DLD1 (cell line): ENCODE data around the gene DNAAF3.
"Not testable (repeated sequence)": the region's sequence is repeated elsewhere in the genome, so short reads cannot be mapped to it uniquely, and the experiment has no call there.

ENCODE experiments used
- in situ Hi-C: cut with HindIII; loops from 2 replicates; pipeline ENCODE4 v1.10.0; 2017; ENCODE audit warnings: low sequenced_read_pairs

The DNAAF3 gene

GRCh38 chr19:55166530-55167268 is at the start of gene DNAAF3:
DNAAF3 (minus strand) TSS chr19:55166613; CDS start chr19:55166413, 200 bp downstream.
- in situ Hi-C loops: no loop called here

DNA sequence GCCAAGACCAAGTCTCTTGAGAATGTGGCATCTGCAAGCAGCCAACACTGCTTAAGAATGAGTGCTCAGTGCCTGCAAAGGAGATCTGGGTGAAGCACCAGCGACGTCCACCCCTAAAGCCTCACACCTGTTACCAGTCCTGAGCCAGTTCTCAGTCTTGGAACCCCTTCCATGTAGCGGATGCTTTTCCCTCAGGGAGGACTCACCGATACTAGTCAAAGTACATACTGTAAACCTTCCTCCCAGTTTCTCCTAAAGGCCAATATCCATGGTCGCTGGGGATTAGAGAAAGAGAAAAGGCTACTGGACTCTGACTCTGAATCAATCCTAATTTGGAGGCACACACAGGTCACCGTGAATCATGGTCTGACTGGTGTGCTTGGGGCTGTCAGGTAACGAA is 47.1 kb upstream of the DNAAF3 start:
- in situ Hi-C loops: loop anchor here (10.0 kb wide), 1 partner anchor 141 kb away; the partner anchor contains the start of gene COX6B2

- in situ Hi-C loops: loop anchor here (10.0 kb wide), 1 partner anchor 142 kb away; the partner anchor contains the start of gene COX6B2
Measured at GRCh38 chr19:55212447-55212846, 46.0 kb upstream of the DNAAF3 start.

- in situ Hi-C loops: loop anchor here (10.0 kb wide), 1 partner anchor 145 kb away; the partner anchor contains the start of gene COX6B2
Measured at GRCh38 chr19:55209693-55210472, 43.5 kb upstream of the DNAAF3 start.

DNA sequence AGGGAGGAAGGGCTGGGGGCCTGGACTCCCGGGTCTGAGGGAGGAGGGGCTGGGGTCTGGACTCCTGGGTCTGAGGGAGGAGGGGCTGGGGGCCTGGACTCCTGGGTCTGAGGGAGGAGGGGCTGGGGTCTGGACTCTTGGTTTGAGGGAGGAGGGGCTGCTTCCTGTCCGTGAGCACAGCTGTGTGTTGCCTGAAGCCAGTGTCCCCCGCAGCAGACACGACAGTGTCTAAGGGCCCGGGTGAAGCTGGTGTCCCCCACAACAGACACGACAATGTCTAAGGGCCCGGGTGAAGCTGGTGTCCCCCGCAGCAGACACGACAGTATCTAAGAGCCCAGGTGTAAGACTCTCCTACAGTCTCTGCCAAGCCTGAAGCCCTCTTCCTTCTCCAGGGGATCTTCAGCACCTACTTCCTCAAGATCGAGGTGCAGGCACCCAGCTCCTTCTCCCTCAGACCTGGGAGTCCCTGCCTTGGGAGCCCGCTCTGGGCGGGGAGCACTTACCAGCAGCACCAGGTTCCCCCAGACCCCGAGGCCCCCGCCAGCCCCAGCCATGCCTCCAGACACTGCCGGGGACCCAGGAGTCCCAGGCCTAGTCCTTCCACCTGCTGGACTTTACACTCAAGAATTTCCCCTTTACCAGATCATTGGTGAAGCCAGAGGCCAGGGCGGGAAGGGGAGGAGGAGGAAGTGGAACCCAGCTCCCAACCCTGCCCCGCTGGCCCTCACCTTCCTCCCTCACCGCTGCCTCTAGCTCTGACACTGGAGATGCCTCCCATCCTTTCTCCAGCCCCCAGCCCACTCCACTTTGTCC is 42.7 kb upstream of the DNAAF3 start, which contains the start of gene PTPRH:
Gene PTPRH, minus strand, starts transcription at position 622 of the 813 bp plus-strand sequence. Its CDS starts 68 bp downstream, at position 554.
- in situ Hi-C loops: no loop called here

- in situ Hi-C loops: no loop called here
Measured at GRCh38 chr19:55206664-55207500, 40.5 kb upstream of the DNAAF3 start.

DNA sequence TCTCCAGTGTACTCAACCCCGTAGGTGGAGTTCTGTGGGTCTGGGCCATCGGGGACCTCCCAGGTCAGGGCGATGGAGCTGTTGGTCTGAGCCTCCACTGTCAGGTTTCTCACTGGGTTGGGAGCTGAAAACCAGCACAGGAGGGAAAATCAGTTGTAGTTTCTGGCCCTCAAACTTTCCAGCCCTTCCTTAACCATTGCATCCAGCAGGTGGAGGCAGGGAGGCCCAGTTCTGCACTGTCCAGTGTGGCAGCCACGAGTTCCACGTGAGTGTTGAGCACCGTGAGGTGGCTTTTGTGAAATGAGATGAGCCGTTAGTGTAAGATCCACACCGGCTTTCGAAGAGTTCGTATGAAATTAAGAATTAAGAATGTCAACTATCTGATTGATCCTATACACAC is 35.8 kb upstream of the DNAAF3 start:
- in situ Hi-C loops: not testable (repeated sequence)

DNA sequence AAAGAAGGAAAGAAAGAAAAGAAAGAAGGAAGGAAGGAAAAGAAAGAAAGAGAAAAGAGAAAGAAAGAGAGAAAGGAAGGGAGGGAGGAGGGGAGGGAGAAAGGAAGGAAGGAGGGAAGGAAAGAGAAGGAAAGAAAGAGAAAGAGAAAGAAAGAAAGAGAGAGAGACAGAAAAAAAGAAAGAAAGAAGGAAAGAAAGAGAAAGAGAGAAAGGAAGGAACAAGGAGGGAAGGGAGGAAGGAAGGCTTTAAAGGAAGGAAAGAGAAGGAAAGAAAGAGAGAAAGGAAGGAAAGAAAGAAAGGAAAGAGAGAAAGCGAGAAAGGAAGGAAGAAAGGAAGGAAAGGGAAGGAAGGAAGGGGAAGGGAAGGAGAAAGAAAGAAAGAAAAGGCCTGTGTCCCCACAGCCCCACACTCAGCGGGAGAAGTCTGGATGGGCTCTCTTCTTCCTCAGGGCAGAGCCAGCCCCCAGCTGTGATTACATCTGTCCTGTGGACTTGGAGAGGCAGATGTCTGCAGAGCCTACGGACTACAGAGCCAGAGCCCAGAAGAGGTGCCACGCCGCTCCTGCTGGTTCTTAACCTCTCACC is 33.3 kb upstream of the DNAAF3 start:
- in situ Hi-C loops: no loop called here

GRCh38 chr19:55198651-55199050 is 32.2 kb upstream of the DNAAF3 start:
- in situ Hi-C loops: no loop called here

DNA sequence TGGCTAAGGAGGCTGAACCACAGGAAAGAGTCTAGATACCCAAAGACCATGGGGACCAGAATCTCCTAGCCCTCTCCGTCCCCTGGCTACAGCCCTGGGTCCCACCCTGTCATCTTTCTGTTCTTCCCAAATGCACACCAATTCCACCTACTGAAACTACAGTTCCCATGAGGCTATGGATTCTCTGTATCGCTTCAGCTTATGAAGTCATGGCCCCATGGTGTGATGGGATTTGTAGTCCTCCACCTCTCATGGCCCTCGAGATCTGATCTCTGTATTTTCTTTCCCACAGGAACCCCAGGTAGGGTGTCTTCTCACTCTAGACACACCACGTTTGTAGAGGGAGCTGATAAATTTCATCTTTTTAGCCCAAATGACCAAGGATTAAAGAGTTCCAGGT is 31.1 kb upstream of the DNAAF3 start:
- in situ Hi-C loops: no loop called here

GRCh38 chr19:55196803-55197202 is 30.4 kb upstream of the DNAAF3 start:
- in situ Hi-C loops: no loop called here

- in situ Hi-C loops: no loop called here
Measured at GRCh38 chr19:55193481-55193880, 27.1 kb upstream of the DNAAF3 start.

- in situ Hi-C loops: no loop called here
Measured at GRCh38 chr19:55189403-55189835, 23.0 kb upstream of the DNAAF3 start.

DNA sequence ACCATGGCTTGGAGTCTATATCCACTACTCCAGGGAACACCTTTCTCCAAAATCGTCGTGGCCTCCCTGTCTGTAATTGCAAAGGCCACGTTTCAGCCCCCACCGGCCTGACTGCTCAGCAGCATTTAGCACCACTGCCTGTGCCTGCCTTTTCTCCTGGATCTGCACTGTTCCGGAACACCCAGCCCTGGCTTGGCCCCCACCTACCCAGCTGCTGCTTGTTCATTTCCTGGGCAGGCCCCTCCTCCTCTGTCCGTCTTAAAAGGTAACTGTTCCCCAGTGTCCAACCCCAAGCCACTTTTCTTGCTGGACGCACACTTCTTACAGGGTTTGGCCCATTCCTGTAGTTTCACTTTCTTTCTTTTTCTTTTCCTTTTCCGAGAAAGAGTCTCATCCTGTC is 22.2 kb upstream of the DNAAF3 start:
- in situ Hi-C loops: no loop called here

GRCh38 chr19:55186080-55186479 is 19.7 kb upstream of the DNAAF3 start:
- in situ Hi-C loops: no loop called here

GRCh38 chr19:55181740-55182139 is 15.3 kb upstream of the DNAAF3 start:
- in situ Hi-C loops: no loop called here

DNA sequence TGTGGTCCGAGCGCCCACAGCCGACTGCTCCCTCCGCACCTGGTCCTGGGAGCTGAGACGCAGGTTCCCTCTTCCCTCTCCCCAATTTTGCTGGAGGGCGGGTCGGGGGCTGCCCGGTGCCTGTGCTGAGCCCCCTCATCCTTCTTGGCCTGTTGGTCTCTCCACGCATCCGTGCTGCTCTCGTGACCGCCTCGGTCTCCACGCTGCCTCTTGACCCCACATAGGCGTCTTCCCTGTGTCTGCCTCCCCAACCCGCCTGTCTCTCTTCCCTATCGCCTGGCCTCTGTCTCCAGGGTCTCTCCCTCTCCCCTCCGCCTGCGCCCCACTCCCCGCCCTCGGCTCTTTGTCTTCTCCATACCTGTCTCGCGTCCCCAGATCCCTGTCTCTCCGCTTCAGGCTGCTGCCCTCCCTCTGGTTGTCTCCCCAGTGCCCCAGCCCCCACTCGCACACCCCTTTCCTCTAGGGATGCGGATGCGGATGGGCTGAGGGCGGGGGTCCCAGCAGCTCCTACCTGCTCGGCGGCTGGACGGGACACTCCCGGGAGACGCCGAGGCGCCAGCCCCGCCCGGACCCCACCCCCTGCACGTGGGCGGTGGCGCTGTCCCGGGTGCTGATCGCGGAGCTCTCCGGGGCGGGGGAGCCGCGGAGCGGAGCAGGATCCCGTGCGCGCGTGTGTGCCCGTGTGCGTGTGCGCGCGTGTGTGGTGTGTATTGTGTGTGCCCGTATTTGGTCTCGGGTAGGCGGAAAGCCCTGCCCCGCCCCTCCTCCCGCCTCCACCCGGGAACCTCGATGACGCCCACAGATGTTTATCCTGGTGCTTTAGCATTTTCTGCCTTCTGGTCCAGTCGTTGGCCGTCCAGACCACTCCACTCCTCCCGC is 13.4 kb upstream of the DNAAF3 start, which contains the start of gene SYT5:
Gene SYT5, minus strand, starts transcription at position 684 of the 879 bp plus-strand sequence. CDS start 1,248 bp downstream, outside the sequence.
- in situ Hi-C loops: loop anchor here (10.0 kb wide), 2 partner anchors 115 to 445 kb away; partner anchors contain the start of gene ZNF784
